ENCODE data around the gene PCSK5.
"Not testable (repeated sequence)": the region's sequence is repeated elsewhere in the genome, so short reads cannot be mapped to it uniquely, and the experiment has no call there.

The PCSK5 gene

DNA sequence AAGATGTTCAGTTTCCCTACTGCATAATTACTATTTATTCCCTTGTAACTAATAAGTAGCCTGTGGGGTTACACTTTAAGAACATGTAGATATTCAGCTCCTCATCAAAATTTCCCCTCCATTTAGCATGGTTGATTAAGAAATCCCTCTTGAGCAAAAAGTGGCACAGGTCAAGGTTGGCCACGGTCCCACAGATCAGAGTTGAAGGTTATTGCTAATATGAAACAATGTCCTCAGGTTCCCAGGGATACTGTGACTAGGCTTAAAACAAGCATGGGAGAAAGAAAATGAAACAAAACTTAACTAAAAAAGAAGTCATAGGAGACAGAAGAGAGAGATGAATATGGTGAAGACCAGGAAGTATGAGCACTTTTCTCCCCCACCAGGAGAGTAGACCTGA, 439.6 kb downstream of the PCSK5 start:
- no peak for DNase-seq

DNA sequence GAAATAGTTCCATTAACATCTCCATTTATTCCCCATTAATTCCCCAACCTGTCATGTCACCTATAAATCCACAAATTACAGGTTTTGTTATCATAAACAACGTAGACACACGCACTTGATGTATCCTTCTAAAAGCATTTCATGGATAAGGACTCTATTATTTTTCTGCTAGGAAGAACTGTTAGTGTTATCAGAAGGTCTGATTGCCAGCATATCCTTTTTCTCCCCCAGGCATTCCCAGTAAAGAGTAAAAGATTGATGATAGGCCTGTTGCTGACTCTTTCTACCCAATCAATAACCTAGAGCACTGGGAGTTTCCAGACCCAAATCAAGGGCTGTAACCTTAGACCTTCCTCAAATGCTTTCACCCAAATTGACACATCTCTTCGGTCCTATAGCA, 442.9 kb downstream of the PCSK5 start:
- no peak for DNase-seq

DNA sequence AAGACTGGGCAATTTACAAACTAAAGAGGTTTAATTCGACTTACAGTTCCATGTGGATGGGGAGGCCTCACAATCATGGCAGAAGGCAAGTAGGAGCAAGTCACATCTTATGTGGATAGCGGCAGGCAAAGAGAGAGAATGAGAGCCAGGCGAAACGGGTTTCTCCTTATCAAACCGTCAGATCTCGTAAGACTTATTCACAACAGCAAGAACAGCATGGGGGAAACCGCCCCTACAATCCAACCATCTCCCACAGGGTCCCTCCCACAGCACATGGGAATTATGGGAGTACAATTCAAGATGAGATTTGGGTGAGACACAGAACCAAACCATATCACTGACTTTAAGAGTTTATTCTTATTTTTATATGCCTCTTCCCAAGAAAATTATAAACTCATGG, 443.5 kb downstream of the PCSK5 start:
- DNase-seq: no peak

DNA sequence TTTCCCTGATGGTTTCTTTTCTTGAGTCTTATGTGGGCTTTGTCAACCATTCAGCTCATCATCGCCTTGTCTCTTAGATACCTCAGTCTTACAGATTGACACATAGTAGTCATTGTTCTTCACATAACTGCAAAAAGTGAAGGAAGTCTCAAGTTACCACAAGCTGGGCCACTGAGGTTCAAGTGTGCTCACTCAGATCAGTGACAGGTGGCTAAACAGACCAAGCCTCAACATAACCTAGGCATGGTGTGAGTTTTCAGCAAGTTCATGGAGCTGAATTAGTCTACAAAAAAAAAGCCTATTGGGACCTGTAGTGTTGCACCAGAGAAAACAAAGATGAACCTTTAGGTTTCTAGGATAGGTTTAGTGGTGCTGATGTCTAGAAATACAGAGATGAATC, 445.6 kb downstream of the PCSK5 start:
- no peak for DNase-seq

DNA sequence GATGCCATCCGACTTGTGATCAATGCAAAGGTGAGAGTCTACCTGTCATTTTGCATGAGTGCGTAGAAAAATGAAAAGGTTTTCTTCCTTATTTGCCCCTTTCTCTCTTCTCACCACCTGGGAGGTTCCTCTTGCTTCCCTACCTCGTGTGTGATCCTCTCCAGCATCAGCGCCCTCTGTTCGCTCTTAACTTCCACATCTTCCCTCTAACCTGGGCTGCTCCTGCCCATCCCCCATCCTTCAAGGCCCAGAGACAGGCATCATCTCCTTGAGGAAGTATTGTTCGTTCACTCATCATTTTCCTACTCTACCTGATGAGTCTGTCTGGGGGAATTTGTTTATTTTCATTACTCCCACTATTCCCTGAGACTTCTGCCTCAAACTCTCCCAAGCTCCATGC, 447.9 kb downstream of the PCSK5 start:
- no peak for DNase-seq

DNA sequence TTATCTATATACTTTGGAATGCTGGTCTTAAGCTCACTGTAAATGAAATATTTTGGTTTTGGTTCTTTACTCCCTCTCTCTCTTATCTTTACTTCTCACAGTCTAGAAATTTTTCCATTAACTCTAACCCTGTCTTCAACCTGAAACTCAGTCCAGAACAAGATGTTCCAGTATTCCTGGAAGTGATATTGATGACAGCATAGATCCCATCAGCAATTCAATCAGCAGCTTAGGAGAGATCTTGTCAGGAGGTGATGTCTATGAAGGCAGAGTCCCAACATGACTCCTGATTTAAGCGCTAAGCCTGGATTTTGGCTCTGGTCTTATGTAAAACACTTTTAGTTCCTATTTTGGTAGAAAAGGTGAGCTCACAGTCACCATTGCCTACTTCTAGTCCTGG, 451.1 kb downstream of the PCSK5 start:
- no peak for DNase-seq

DNA sequence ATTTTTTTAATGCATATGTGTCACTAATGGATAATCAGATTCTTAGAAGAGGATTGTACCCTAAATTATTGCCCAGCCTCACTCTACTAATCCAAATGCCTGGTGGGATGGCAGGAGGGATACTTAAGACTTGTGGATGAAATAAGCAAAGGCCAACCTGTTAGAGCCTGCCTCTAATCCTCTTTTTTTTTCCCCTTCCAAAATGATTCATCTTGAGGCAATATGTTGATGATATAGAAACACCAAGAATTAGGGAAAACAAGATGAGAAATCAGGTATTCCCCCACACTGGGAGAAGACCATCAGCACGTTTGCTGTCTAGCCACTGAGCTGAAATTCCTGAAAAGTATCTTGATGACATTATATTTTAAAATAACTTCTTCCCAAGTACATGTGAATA, 451.7 kb downstream of the PCSK5 start:
- DNase-seq: no peak

DNA sequence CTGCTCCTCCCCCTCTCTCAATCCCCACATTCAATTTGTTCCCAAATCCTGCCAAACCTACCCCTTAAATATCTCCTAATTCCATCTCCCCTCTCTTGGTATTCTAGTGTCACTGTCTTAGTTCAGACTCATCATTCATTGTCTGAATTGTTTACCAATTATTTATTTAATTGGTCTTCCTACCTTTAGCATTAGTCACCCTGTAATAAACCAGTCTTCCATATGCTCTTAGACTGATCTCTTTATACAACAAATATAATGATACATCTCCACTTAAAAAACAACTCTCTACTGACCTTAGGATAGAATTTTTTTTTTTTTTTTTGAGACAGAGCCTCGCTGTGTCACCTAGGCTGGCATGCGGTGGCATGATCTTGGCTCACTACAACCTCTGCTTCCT, 452.4 kb downstream of the PCSK5 start:
- DNase-seq: no peak

DNA sequence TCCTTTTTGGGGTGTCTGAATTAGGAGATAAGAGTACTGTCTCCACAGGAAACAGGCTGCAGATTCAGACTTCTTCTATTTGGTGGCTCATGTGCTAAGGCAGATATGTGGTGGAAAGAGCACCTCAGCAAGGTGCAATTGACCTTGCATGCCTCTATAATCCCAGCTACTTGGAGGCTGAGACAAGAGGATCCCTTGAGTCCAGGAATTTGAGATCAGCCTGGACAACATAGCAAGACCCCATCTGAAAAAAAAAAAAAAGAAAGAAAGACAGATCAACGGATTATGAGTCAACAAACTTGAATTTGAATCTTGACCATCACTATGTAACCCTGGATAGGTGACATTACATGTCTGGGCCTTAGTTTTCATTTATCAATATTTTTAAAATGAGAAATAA, 459.4 kb downstream of the PCSK5 start:
- DNase-seq: no peak

DNA sequence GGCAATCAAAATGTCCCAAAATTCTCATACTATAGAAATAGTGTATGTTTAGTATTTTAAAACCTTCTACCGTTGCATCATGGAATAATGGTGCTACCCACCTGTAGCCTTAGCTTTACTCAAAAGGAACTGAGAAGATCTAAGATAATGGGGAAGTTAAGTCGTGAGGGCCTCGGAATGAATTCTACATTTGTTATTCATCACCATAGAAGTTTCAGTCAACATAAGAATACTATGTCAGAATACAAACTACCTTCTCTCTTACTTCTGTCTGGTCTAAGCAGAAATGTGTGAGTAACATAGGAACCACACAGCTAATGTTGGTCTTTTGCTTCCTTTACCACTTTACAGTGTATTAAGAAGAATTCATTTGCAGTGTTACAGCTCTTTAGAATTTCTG, 460.5 kb downstream of the PCSK5 start:
- no peak for DNase-seq

DNA sequence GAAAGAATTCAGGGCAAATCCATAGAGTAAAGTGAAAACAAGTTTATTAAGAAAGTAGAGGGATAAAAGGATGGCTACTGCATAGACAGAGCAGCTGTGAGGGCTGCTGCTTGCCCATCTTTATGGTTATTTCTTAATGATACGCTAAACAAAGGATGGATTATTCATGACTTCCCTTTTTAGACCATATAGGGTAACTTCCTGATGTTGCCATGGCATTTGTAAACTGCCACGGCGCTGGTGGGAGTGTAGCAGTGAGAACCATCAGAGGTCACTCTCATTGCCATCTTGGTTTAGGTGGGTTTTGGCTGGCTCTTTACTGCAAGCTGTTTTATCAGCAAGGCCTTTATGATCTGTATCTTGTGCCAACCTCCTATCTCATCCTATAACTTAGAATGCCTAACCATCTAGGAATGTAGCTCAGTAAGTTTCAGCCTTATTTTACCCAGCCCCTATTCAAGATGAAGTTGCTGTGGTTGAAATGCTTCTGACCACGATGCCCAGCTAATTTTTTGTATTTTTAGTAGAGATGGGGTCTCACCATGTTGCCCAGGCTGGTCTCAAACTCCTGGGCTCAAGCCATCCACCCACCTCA, 461.6 kb downstream of the PCSK5 start:
- DNase-seq: no peak

DNA sequence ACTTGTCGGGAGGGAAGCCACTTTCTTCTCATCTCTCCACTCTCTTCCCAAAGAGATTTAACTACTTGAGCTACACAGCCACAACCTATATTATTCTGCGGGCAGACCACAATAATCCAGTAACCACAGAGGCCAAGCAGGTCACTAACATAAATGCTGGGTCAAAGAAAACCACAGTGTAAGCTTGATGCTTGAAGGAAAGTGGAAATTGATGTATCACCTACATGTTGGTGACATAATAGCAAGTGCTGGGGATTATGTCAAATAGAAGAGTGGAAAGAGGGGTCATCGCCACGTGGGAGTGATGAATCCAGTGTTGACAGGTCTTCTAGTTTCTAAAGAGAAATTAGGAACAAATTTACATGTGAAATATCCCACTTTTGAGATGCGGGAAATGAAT, 462.8 kb downstream of the PCSK5 start:
- DNase-seq: no peak

DNA sequence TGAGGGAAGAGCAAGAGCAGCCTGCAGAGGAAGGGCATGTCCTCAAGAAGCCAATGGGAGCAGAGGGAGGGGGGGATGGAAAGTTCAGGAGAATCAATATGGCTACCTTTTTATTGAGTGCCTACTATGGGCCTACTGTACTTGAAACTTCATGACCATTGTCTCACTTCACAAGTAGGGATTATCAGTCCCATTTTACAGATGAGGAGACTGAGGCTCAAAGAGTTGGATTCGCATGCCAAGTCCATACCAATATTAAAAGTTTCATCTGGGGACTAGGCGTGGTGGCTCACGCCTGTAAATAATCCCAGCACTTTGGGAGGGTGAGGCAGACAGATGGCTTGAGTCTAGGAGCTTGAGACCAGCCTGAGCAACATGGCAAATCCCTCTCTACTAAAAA, 463.7 kb downstream of the PCSK5 start:
- no peak for DNase-seq

DNA sequence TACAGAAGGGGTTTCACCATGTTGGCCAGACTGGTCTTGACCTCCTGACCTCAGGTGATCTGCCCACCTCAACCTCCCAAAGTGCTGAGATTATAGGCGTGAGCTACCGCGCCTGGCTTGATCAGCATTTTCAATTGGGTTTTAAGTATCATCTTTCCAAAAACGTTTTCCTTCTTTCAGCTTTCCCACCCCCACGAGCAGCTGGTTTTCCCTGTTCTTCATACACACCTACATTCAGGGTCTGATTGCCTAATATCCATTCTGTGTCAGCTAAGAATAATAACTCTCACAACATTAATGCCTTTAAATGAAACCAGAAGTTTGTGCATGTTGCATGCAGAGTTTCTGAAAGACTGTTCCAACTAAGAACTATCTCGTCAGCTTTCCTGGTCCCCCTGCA, 465.4 kb downstream of the PCSK5 start:
- DNase-seq: no peak

DNA sequence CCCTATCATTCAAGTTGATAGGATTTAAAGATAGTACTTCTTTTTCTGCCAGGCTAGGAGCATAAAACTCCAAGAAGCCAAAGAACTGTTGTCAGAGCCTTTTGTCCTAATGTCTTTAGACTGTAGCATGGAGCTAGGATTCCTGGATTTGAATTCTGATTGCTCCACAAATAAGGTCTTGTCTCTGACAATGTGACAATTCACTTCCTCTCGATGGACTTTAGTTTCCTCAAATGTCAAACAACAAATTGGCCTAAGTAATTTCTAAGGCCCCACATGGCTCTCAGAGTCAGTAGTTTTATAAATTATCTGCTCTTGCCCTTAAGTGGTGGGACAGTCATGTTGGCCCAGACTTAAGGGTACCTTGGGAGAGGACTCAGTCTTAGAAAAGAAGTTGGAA, 467.1 kb downstream of the PCSK5 start:
- DNase-seq: no peak

DNA sequence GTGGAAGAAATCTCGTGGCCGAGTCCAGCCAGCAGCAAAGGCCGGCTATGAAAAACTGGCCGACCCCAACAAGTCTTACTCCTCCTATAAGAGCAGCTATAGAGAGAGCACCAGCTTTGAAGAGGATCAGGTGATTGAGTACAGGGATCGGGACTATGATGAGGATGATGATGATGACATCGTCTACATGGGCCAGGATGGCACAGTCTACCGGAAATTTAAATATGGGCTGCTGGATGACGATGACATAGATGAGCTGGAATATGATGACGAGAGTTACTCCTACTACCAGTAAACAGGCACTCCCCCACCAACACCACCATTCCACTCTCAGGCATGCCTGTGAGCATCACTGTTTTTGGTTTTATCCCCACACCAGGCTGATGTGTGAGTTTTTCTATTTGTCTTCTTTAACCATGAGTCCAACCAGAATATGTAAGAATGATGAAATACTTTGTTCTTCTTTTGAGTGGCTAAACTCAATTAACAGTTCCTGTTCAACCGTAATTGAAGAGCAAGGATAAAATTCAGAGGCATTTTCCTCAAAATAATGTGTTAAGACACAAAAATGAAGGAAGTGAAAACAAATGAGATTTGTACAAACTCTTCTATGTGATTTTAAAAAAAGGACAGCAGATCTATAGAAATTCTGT, 468.3 kb downstream of the PCSK5 start:
- no peak for DNase-seq

DNA sequence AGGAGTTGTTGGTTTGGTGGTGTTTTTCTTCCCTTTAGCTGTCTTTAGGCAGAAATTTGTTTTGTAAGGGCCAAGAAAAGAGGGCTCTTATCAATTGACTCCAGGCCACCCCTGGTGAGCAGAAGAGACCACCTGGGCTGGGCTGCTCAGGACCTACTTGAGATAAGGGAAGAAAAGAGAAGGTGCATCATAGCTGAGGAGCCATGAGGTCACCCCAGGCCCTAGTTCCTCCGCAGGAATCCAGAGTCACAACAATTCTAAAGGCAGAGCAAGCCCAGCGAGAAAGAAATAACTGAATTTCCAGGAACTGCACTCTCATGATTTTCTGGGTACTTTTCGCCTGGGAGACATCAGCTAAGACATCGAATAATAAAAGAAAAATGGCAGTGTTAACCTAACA, 468.9 kb downstream of the PCSK5 start:
- no peak for DNase-seq

DNA sequence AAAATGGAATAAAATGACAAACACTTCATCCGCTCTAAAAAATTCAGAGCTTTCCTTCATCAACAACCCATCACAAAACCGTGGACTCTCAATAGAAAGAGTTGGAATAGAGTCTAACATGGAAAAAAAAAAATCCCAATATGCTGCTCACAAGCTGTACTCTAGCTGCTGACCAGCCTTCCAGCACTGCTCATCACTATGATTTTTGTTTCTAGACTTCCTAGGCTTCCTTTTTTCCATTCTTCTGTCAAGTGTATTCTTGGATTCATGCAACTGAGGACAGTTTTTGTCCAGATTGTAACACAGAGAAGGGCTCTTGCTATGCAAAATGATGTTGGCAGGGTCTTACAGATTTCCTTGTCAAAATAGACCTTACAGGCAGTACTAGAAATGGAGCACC, 469.3 kb downstream of the PCSK5 start:
- DNase-seq: no peak

DNA sequence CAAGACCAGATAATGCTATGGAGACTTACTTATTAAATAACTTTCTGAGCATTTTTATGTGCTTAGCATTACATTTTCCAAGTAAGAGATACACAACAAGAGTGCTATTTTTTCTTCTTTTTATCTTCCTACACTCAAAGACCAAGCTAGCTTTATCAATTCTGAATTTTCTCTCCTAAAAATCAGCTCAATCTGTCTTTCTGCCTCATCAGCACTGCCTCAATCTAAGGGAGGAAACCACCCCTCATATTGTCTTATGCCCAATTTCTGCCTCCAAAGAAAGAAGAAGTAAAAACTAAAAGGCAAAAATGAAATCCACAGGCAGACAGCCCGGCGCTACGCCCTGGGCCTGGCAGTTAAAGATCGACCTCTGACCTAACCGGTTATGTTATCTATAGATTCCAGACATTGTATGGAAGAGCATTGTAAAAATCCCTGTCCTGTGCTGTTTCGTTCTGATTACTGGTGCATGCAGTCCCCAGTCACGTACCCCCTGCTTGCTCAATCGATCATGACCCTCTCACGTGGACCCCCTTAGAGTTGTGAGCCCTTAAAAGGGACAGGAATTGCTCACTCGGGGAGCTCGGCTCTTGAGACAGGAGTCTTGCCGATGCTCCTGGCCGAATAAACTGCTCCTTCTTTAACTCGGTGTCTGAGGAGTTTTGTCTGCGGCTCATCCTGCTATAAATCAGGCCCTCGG, 472.0 kb downstream of the PCSK5 start:
- DNase-seq: not testable (repeated sequence)

DNA sequence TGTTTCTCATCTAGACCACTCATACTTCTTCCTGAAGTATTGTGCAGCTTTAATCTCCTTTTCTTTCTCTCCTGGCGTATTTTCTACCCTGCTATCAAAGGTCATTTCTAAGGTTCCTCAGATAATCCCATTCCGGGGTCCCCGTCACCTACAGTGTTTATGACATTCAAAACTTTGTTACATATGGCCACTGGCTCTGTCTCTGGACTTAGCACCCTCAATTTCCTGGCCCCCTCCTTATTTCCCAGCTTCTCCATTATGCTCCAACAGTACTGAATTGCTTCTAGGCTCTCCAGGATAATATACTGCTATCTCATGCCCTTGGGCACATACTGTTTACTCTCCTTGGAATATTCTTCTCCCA, 472.5 kb downstream of the PCSK5 start:
- DNase-seq: no peak

DNA sequence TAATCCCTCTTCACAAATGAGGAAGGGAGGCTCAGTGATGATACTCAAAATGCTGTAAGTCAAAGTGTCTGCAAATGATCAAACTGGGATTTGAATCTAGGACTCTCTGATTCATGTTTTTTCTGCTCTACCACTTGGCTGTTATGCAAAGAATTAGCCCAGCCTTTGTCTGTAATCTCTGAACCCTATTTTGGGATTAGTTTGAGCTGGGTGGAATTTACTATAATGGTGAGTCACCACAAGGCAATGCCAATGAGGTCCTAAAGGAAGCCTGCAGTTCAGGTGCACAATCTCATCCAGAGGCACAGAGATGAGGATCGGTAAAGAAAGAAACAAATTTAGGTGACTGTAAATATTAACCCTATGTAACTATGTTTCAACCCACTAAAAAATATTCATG, 474.6 kb downstream of the PCSK5 start:
- DNase-seq: no peak

DNA sequence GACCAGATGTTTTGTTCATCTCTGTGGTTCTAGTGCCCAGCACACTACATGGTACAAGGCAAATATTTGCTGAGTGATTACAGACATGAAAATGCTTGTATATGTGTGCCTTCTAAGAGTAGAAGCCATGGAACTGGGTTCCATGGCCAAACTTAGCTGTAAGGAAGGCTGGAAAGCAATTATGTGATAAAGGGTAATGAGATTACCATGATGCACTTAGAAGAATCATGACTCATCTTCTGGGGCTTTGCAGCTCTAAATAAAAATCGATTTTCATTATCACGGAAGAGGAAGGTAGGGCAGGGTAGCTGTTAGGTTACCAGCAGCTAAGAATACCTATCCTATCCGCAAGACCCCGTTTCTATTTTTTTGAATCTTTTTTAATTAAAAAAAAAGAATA, 475.8 kb downstream of the PCSK5 start:
- no peak for DNase-seq

DNA sequence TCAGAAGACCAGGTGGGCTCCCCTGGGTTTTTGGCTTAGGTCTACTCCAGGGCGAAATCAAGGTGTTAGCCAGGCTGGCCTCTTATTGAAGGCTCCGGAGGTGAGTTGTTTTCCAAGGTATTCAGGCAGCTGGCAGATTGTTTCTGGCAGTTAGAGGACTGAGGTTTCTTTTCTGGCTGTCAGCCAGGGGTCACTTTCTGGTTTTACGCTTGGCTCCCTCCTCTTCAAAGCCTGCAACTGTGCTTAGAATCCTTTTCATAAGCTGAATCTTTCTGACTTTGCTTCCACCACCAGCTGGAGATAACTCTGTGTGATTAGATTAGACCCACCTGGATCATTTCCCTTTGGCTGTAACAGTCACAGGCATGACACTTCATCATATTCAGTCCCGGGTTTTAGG, 479.1 kb downstream of the PCSK5 start:
- no peak for DNase-seq

DNA sequence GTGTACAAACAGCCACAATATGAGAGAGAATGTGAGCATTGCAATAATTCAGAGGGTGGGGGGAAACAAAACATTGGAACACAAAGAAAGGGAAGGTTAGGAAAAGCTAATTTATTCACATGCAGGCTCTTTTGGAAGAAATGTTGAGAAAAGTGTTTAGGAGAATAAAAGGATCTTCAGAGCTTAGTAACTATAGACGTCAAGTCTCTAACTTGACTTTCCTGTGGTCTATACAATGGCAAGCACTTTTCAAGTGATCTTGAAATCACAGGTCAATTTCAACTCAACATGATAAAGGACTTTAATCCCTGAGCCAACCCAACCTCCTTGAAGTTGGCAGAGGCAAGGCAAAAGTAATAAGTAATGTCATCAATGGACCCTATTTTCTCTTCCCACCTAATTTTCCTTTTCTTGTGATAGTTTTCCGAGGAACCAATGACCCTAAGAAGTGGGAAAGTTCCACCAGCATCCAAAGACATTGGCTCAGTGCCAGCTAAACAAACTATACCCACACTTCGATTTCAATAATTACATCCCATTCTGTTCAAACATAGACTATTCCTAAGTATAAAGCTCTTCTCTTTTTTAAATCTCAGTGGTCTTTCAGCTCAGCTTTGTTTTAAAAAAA, 480.0 kb downstream of the PCSK5 start:
- DNase-seq: no peak

Data from activated effector memory CD4-positive, alpha-beta T cell treated with anti-CD3 and anti-CD28 coated beads, Interleukin-2, amount 50 U/mL, for 16 hours (primary cell).